ENCODE data around the gene LRRC4C. TPM values are rescaled to one million over a fixed set of nuclear protein-coding genes. Genes with fewer than 3 reads are reported as not detected.

The LRRC4C gene
- total RNA-seq, 1 donor from 2014 or later, result 2.7 TPM

GRCh38 chr11:40508303-40508702 is 951.1 kb downstream of the LRRC4C start:
- DNase-seq (ENCODE audit: low spot score), result no peak
- H3K9ac ChIP-seq, result no peak overlapping the region
- no peak for TF ChIP-seq EZH2 (IDR thresholded peaks at IDR 0.05)
- TF ChIP-seq, protein P1, sequence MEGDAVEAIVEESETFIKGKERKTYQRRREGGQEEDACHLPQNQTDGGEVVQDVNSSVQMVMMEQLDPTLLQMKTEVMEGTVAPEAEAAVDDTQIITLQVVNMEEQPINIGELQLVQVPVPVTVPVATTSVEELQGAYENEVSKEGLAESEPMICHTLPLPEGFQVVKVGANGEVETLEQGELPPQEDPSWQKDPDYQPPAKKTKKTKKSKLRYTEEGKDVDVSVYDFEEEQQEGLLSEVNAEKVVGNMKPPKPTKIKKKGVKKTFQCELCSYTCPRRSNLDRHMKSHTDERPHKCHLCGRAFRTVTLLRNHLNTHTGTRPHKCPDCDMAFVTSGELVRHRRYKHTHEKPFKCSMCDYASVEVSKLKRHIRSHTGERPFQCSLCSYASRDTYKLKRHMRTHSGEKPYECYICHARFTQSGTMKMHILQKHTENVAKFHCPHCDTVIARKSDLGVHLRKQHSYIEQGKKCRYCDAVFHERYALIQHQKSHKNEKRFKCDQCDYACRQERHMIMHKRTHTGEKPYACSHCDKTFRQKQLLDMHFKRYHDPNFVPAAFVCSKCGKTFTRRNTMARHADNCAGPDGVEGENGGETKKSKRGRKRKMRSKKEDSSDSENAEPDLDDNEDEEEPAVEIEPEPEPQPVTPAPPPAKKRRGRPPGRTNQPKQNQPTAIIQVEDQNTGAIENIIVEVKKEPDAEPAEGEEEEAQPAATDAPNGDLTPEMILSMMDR (IDR thresholded peaks at IDR 0.05), result no peak
- no peak for TF ChIP-seq EZH2phosphoT487 (IDR thresholded peaks at IDR 0.05)
- H3K36me3 ChIP-seq, result no peaks in the 10 kb centered on the region
- H3K4me1 ChIP-seq, result peaks cover 2% of the 10 kb centered on the region
- no peak overlapping the region for H3K4me3 ChIP-seq
- H3F3A ChIP-seq (ENCODE audit: low read depth), result peaks cover 2% of the 10 kb centered on the region
- no peaks in the 10 kb centered on the region for H3K9me3 ChIP-seq (ENCODE audit: low read depth)
- no peaks in the 10 kb centered on the region for H3K36me3 Mint-ChIP-seq
- H3K4me1 Mint-ChIP-seq, result no peaks in the 10 kb centered on the region
- no peak overlapping the region for H3K4me2 ChIP-seq
- H3K27me3 ChIP-seq, result no peaks in the 10 kb centered on the region
- H4K20me1 ChIP-seq (ENCODE audit: low read depth), result no peaks in the 10 kb centered on the region
- no peaks in the 10 kb centered on the region for H3K79me2 ChIP-seq (ENCODE audit: low read depth)
- no peak overlapping the region for H2AFZ ChIP-seq (replicated peaks)
- no peak overlapping the region for H3K4me3 Mint-ChIP-seq
- no peak overlapping the region for H3K27ac Mint-ChIP-seq
- H3K9me3 Mint-ChIP-seq, result no peaks in the 10 kb centered on the region
- no peak overlapping the region for H3K27ac ChIP-seq
- H3K27me3 Mint-ChIP-seq (ENCODE audit: insufficient read depth, low read depth), result no peaks in the 10 kb centered on the region

DNA sequence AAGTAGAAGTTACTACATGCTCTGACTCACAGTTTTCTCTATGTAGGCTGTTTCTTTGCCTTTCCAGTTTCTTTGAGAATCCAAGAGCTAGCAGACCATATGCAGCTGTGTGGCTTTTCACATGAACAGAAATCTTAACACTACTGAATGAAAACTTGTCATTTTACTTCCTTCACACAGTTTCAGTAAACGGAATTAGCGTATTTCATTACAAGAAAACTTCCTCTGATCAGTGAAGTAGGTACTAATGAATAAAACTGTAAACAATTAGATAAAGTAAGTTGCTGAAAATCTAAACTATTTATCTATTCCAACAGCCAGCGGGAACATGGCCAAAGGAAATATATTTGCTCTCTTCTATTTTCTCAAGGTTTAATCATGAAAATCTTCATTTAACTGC is 953.2 kb downstream of the LRRC4C start:
- Histone ChIP-seq H3K4me1 (no peaks in the 10 kb centered on the region), H3K27ac (no peak overlapping the region), H2AFZ (replicated peaks) (no peak overlapping the region), H3K79me2 (ENCODE audit: low read depth) (no peaks in the 10 kb centered on the region), H3F3A (ENCODE audit: low read depth) (no peaks in the 10 kb centered on the region), H3K27me3 (no peaks in the 10 kb centered on the region), H3K4me2 (no peak overlapping the region), H3K9ac (no peak overlapping the region), H4K20me1 (ENCODE audit: low read depth) (no peaks in the 10 kb centered on the region), H3K9me3 (ENCODE audit: low read depth) (no peaks in the 10 kb centered on the region), H3K4me3 (no peak overlapping the region), H3K36me3 (no peaks in the 10 kb centered on the region)
- no peak for DNase-seq (ENCODE audit: low spot score)
- Mint-ChIP-seq H3K27ac (no peak overlapping the region), H3K9me3 (peaks cover 13% of the 10 kb centered on the region), H3K4me3 (no peak overlapping the region), H3K4me1 (no peaks in the 10 kb centered on the region), H3K27me3 (ENCODE audit: insufficient read depth, low read depth) (no peaks in the 10 kb centered on the region), H3K36me3 (peaks cover 3% of the 10 kb centered on the region)
- TF ChIP-seq EZH2 (IDR thresholded peaks at IDR 0.05) (no peak), EZH2phosphoT487 (IDR thresholded peaks at IDR 0.05) (no peak)
- TF ChIP-seq, protein P1 (IDR thresholded peaks at IDR 0.05), result no peak

- Histone ChIP-seq H3K36me3 (no peaks in the 10 kb centered on the region), H2AFZ (replicated peaks) (no peak overlapping the region), H3K9me3 (ENCODE audit: low read depth) (no peaks in the 10 kb centered on the region), H4K20me1 (ENCODE audit: low read depth) (no peaks in the 10 kb centered on the region), H3K27ac (no peak overlapping the region), H3K4me1 (no peaks in the 10 kb centered on the region), H3K4me3 (no peak overlapping the region), H3K79me2 (ENCODE audit: low read depth) (no peaks in the 10 kb centered on the region), H3F3A (ENCODE audit: low read depth) (no peaks in the 10 kb centered on the region), H3K4me2 (no peak overlapping the region), H3K9ac (no peak overlapping the region), H3K27me3 (no peaks in the 10 kb centered on the region)
- H3K4me1 Mint-ChIP-seq, result no peaks in the 10 kb centered on the region
- TF ChIP-seq, protein P1 (IDR thresholded peaks at IDR 0.05), result no peak
- TF ChIP-seq EZH2phosphoT487 (IDR thresholded peaks at IDR 0.05) (no peak), EZH2 (IDR thresholded peaks at IDR 0.05) (no peak)
- no peak overlapping the region for H3K4me3 Mint-ChIP-seq
- no peaks in the 10 kb centered on the region for H3K36me3 Mint-ChIP-seq
- DNase-seq (ENCODE audit: low spot score), result no peak
- no peaks in the 10 kb centered on the region for H3K9me3 Mint-ChIP-seq
- peaks cover 2% of the 10 kb centered on the region for H3K27me3 Mint-ChIP-seq (ENCODE audit: insufficient read depth, low read depth)
- no peak overlapping the region for H3K27ac Mint-ChIP-seq
These were observed 968.1 kb downstream of the LRRC4C start for GRCh38 chr11:40491341-40491740.
